PC-9 (cell line): Measurements from ENCODE around the gene MYOM3.

Experiments used
- EZH2 ChIP-seq: fragments of 200-600 bp; sonication (generic); IDR thresholded peaks from 2 replicates; pipeline ENCODE4 v1.8.0; 2017; ENCODE audit warnings: antibody characterized with exemption, low read depth
- TF ChIP-seq, protein P1 (sequence below): fragments of 200-600 bp; sonication (generic); conservative IDR thresholded peaks from 2 replicates; pipeline ENCODE4 v1.6.1; 2017; ENCODE audit warnings: mixed run types, antibody characterized with exemption, mild to moderate bottlenecking, moderate library complexity

DNA sequence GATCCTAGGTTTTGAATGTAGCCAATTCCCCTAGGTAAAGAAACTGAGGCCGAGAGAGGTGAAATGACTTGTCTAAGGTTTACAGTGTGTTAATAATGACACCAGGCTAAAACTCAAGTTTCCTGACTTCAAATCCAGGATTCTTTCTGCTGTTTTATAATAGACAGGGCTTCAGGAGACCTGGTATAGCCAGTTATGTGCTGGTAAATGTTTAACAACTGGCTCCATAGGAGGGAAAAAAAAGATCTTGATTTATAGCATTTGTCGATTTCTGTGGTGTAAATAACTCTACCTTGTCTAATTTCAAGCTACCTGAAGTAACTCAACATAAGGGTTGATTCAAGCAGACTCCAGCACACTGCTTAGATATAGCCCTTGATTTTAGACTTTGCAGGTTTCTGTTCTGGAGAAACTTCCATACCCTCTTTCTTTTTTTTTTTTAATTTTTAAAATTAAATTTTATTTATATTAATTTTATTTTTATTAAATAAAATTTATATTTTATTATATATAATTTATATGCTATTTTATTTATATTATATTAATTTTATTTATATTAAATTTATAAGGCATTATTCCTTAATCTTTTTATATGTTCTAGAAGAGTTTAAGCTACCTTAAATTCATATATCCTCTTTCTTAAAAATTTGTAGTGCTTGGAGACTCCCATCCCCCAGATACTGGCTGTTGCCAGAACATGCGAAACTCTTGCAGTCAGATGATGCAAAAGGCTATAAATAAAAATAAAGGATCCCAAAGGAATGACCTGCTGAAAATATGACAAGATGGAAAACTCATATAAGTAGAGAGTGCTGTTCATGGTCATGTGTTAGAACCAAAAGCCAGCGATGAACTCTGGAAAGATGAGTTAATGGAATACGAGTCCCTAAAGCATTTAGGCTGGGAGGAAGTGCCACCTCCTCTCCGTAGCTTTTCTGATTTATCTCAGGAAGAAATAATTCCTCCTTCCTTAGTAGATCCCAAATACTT, 96.4 kb downstream of the MYOM3 start:
- TF ChIP-seq, protein P1, sequence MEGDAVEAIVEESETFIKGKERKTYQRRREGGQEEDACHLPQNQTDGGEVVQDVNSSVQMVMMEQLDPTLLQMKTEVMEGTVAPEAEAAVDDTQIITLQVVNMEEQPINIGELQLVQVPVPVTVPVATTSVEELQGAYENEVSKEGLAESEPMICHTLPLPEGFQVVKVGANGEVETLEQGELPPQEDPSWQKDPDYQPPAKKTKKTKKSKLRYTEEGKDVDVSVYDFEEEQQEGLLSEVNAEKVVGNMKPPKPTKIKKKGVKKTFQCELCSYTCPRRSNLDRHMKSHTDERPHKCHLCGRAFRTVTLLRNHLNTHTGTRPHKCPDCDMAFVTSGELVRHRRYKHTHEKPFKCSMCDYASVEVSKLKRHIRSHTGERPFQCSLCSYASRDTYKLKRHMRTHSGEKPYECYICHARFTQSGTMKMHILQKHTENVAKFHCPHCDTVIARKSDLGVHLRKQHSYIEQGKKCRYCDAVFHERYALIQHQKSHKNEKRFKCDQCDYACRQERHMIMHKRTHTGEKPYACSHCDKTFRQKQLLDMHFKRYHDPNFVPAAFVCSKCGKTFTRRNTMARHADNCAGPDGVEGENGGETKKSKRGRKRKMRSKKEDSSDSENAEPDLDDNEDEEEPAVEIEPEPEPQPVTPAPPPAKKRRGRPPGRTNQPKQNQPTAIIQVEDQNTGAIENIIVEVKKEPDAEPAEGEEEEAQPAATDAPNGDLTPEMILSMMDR, result no peak
- no peak for TF ChIP-seq EZH2
